KOPT-K1 (cell line): Measurements from ENCODE around the gene POU5F2.

Source experiments
- H3K27ac ChIP-seq: fragments of 200-600 bp; sonication (generic); 2 replicates; pipeline ENCODE4 v1.5.1; 2016; ENCODE audit warnings: antibody characterized with exemption, mild to moderate bottlenecking, low read depth, low read length; ENCODE audit not compliant: poor library complexity, severe bottlenecking
- H3K36me3 ChIP-seq: fragments of 200-600 bp; sonication (generic); 2 replicates; pipeline ENCODE4 v1.5.1; 2017; ENCODE audit warnings: antibody characterized with exemption, mild to moderate bottlenecking, low read length, moderate library complexity; ENCODE audit not compliant: insufficient read depth
- H3K9me3 ChIP-seq: fragments of 200-600 bp; sonication (generic); 2 replicates; pipeline ENCODE4 v1.5.1; 2017; ENCODE audit warnings: antibody characterized with exemption, low read length, mild to moderate bottlenecking; ENCODE audit not compliant: insufficient read depth, poor library complexity, severe bottlenecking

The POU5F2 gene

DNA sequence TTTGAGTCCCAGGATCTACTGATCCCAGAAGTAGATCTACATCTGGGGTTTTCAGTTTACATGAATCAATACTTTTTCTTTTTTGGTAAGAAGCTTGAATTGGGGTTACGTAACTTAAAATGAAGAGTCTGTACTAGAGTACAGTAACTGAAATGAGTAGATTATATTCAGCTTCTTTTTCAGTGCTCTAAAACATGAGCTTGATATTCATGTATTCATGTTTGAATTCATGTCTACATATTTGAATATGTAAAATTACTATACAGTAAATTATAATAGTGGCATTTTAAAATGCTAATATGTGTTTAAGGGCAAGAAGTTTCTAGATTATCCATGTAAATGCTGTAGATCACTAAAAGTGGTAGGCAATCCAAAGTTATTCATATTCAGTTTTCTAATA lies 14.8 kb downstream of the POU5F2 start:
- Histone ChIP-seq H3K27ac (no peak overlapping the region), H3K9me3 (no peaks in the 10 kb centered on the region), H3K36me3 (no peaks in the 10 kb centered on the region)

DNA sequence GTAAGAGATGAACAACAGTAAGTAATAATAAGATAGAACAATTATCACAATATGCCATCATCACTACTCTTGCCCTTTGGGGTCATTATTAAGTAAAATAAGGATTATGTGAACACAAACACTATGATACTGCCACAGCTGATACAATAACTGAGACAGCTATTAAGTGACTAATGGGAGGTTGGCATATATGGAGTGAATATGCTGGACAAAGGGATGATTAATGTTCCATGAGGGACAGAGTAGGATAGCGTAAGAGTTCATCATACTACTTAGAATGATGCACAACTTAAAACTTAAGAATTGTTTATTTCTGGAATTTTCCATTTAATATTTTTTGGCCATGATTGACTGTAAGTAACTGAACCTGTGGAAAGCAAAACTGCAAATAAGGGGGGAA lies 16.6 kb downstream of the POU5F2 start:
- no peaks in the 10 kb centered on the region for H3K9me3 ChIP-seq
- H3K36me3 ChIP-seq = no peaks in the 10 kb centered on the region

DNA sequence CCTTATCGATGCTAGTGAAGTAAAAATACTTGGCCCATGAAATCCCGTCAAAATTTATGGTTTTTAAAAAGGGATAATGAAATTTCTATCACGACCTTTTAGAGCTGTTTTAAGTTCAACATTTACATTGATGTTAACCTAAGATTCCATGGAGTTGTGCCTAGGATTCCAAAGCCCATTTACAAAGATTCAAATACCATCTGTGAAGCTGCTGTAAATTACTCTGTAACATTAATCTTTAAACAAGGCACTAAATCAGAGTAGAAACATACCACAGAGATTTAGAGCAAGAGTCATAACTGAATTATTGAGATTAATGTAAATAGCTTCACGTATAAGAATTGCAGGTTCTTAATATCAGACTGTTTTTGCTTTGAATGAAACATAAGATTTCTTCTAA lies 17.7 kb downstream of the POU5F2 start:
- Histone ChIP-seq H3K27ac (no peak overlapping the region), H3K36me3 (no peaks in the 10 kb centered on the region), H3K9me3 (no peaks in the 10 kb centered on the region)

More for the DNA sequence above, 16.6 kb downstream of the POU5F2 start:
- H3K27ac ChIP-seq = no peak overlapping the region

DNA sequence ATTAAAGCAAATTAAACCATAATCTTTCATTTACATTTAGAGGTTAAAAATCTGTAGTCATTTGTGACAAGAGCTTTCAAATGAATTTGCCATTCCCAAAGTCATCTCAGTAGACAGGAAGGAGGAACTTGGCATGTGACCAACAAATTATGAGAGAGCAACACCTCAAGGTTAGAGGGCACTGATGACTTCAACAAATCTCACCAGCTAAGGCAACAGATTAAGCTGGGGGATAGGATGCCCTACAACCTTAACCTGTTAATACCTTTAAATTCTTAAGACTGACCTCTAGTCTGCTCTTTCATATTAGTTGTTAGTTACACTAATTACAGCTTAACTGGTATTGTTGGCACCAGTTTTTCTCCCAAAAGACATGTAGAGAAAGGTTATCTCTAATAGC lies 18.4 kb downstream of the POU5F2 start:
- H3K36me3 ChIP-seq = no peaks in the 10 kb centered on the region
- no peak overlapping the region for H3K27ac ChIP-seq

DNA sequence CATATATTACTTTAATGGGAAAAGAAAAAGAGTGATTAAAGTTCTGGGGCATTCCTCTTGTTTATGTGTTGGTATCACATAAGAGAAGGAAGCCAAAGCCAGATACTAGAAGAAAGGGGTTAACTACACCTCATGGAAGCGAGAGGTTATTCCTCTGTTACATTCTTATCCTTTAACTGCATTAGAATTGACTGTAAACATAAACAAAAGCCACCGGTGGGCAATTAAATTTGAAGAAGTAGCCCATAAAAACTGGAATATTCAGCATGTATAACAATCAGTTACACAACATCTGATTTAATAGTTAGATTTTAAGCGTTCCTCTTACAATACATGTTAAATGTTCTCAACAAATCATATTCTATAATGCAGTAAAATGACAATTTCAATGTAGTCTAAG lies 18.8 kb downstream of the POU5F2 start:
- no peak overlapping the region for H3K27ac ChIP-seq
- no peaks in the 10 kb centered on the region for H3K9me3 ChIP-seq
- H3K36me3 ChIP-seq = no peaks in the 10 kb centered on the region

More for the DNA sequence above, 18.4 kb downstream of the POU5F2 start:
- H3K9me3 ChIP-seq = no peaks in the 10 kb centered on the region

DNA sequence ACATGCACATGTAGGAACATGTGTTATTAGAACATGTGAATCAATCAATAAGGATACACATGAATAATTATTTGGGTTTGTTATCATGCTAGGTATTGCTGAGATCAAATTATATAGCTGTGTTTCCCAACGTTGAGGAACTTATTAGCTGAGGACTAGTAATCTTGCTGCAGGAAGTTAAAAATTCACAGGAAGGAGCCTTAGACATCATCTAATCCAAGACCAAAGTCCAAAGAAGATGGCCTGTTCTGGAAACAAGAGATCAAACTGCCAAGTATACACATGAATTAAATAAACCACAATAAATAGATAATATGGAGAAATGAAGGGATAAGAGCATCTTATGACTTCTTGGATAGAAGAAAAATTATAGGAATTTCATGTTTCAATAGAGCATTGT lies 19.9 kb downstream of the POU5F2 start:
- H3K27ac ChIP-seq = no peak overlapping the region
- no peaks in the 10 kb centered on the region for H3K9me3 ChIP-seq
- H3K36me3 ChIP-seq = no peaks in the 10 kb centered on the region

DNA sequence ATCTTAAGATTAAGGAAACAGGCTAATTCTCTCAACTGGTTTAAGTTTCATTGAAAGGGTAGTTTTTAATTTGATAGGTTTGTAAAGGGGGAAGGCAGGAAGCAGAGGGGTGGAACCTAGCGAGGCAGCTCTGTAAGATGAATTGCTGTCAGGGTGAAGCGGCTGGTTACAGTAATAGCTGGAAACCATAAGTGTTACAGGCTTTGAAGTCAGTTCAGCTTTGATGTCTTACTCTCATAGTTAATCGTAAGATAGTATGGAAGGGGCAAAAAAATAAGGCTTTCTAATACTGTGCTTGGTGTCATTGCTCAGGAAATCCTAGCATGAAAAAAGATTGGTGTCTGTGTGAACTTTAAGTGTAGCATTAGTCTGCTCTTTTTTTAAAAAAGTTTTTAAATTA lies 20.3 kb downstream of the POU5F2 start:
- Histone ChIP-seq H3K27ac (no peak overlapping the region), H3K9me3 (no peaks in the 10 kb centered on the region), H3K36me3 (no peaks in the 10 kb centered on the region)

DNA sequence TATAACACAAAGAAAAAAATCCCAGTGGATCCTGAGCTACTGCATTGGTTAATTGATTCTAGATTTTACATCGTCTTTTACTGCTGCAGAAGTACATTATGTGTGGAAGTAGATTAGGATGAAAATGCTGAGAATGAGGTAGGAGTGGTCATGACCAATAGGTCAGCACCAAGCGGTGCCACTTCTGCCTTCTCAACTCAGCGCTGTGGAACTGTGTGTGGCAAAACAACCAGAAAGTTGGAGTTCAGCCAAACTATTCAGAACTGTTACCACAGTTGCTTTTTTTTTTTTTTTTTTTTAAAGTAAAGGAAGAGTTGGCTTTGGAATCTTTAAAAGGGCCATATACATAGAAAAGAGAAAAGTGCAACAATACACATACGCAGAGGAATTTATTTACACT lies 24.2 kb downstream of the POU5F2 start:
- no peak overlapping the region for H3K27ac ChIP-seq
- no peaks in the 10 kb centered on the region for H3K36me3 ChIP-seq
- no peaks in the 10 kb centered on the region for H3K9me3 ChIP-seq

DNA sequence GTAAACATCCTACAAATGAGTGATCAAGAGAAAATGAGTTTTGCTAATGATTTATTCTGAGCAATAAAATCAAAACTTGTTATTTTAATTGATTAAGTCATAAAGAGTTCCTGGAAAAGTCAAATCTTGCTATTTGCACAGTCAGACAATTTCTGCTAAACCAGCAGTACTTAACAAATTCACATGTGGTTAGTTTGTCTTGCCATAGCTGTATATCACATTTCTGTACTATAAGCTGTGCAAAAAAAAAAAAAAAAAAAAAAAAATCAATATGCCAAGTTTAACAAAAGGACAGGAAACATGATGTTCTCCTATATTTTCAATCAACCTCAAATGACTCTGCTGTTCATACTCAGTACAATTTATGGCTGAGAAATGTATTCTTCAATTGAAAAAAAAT lies 24.9 kb downstream of the POU5F2 start:
- Histone ChIP-seq H3K27ac (no peak overlapping the region), H3K9me3 (no peaks in the 10 kb centered on the region), H3K36me3 (no peaks in the 10 kb centered on the region)

DNA sequence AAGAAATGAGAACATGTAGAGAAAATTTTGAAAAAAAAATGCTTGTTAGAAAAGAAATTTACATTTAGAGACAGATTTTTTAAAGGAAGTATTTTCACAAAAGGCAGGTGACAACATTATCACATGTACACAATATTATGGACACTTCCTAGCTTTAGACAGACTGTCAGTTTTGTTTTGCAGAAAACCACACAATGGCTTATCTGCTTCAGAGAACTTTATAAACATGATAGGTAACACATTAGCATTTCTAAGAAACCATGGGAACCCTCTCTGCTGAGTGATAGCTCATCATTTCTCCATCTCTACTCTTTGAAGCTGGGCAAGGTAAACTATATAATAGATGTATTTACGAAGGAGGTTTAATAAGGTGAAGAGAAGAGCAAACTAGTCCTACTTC lies 25.6 kb downstream of the POU5F2 start:
- no peaks in the 10 kb centered on the region for H3K9me3 ChIP-seq
- no peak overlapping the region for H3K27ac ChIP-seq
- no peaks in the 10 kb centered on the region for H3K36me3 ChIP-seq

DNA sequence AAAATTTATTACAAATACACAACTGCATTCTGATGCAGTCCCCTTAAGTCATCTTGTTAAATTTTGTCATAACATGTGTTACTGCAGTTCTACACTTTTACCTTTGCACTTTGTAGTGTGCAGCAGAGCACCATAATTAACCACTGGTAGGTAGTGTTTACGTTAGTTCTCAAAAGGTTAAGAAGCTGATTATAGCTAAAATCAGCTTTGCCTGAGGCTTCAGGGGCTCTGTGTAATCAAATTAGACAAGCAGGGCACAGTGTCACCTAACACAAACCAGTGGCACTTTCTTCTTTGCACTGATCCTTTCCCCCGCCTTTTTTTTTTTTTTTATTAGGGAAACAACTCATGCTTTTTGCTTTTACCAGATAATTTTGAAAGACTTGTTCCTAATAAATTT lies 26.1 kb downstream of the POU5F2 start:
- Histone ChIP-seq H3K27ac (no peak overlapping the region), H3K9me3 (no peaks in the 10 kb centered on the region), H3K36me3 (no peaks in the 10 kb centered on the region)

DNA sequence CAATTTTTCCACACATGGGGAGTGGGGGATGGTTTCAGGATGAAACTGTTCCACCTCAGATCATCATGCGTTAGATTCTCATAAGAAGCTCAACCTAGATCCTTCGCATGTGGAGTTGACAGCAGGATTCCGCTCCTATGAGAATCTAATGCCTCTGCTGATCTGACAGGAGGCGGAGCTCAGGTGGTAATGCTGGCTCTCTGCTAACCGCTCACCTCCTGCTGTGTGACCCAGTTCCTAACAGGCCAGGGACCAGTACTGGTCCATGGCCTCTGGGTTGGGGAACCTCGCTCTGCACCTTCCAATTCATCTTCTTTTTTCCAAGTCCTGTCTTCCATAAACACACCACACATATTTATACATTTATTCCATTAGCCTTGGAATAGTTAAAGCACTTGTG lies 33.0 kb downstream of the POU5F2 start:
- no peaks in the 10 kb centered on the region for H3K9me3 ChIP-seq
- H3K27ac ChIP-seq = no peak overlapping the region
- H3K36me3 ChIP-seq = no peaks in the 10 kb centered on the region

DNA sequence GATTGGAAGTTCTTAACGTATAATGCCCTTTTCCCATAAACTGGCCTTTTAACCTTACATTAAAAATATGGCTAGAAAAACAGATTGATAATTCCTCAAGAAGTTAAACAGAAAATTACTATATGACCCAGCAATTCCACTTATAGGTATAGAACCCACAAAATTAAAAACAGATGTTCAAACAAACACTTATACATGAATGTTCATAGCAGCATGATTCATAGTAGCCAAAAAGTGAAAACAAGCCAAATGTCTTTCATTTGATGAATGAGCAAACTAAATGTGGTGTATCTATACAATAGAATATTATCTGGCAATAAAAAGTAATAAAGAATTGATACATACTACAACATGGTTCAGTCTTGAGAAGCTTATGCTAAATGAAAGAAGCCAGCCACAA lies 35.5 kb downstream of the POU5F2 start:
- Histone ChIP-seq H3K9me3 (no peaks in the 10 kb centered on the region), H3K27ac (no peak overlapping the region)

DNA sequence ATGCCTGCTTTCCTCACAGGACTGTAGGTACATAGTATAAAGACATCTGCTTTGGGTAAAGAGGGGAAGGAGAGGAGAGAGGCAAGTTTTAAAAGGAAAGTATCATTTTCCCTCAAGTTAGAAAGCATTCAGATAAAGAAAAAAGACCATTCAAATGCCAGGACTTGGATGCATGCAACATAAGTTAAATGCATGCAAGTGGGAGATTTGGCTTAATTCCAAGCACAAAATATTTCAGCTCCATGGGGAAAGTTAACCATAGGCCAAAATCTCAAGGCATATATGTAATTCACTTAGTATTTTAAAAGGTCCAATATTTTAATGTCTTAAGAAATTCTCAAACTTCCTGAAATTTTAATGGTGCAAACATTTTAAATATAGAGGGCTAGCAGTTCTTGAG lies 36.4 kb downstream of the POU5F2 start:
- Histone ChIP-seq H3K36me3 (no peaks in the 10 kb centered on the region), H3K9me3 (no peaks in the 10 kb centered on the region), H3K27ac (no peak overlapping the region)

More for the DNA sequence above, 35.5 kb downstream of the POU5F2 start:
- no peaks in the 10 kb centered on the region for H3K36me3 ChIP-seq

DNA sequence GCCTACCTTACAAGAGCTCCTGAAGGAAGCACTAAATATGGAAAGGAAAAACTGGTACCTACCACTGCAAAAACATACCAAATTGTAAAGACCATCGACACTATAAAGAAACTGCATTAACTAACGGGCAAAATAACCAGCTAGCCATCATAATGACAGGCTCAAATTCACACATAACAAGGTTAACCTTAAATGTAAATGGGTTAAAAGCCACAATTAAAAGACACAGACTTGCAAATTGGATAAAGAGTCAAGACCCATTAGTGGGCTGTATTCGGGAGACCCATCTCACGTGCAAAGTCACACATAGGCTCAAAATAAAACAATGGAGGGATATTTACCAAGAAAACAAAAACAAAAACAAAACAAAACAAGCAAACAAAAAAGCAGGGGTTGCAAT lies 49.4 kb downstream of the POU5F2 start:
- Histone ChIP-seq H3K27ac (no peak overlapping the region), H3K9me3 (no peaks in the 10 kb centered on the region), H3K36me3 (no peaks in the 10 kb centered on the region)
